Ecto neural progenitor cell (in vitro differentiated cells): ENCODE results near the gene COPS9.

Source experiments
- DNase-seq: peaks from one replicate; pipeline ENCODE4 v3.0.0-alpha.2; 2018; ENCODE audit warnings: low spot score

COPS9 gene

DNA sequence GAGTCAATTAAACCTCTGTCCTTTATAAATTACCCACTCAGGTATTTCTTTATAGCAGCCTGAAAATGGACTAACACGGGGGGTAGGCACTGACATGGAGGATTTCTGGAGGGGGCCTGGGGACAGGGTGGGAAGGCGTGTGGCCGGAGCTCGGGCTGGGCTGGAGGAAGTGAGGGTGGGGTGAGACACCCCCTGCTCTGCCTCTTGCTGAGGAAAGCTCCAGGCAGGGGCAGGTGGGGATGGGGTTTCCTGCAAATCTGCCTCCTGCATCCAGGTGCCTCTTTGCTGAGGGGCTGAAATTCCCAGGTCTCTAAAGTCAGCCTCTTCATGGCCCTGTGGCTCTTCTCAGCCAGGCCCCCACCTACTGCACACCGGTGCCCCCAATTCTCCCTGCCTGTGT lies 30.1 kb upstream of the COPS9 start:
- DNase-seq, result no peak

GRCh38 chr2:240165661-240166060 lies 29.6 kb upstream of the COPS9 start:
- no peak for DNase-seq

GRCh38 chr2:240165034-240165433 lies 28.9 kb upstream of the COPS9 start:
- no peak for DNase-seq

- no peak for DNase-seq
Measured at GRCh38 chr2:240164586-240164985, 28.5 kb upstream of the COPS9 start.

DNA sequence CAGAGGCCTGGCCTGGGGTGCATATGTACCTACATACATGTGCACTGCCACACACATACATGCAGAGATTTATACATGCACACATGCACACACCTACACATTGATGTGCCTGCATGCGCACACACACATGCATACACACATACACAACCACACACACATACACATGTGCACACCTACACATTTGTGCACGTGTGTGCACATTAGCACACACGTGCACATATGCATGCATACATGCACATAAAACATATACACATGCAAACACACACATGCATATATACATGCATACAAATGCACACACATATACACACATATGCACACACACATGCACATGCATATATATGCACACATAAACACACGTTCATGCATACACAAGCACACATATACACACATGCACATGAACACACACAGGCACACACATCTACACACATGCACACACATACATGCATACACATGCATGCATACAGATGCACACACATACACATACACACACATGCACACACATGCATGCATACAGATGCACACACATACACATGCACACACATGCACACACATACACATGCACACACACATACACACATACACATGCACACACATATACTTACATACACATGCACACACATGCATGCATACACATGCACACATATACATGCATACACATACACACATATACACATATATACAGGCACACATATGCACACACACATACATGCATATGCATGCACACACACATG lies 27.9 kb upstream of the COPS9 start:
- DNase-seq, result no peak

- DNase-seq, result no peak
Measured at GRCh38 chr2:240162939-240163714, 27.0 kb upstream of the COPS9 start.

DNA sequence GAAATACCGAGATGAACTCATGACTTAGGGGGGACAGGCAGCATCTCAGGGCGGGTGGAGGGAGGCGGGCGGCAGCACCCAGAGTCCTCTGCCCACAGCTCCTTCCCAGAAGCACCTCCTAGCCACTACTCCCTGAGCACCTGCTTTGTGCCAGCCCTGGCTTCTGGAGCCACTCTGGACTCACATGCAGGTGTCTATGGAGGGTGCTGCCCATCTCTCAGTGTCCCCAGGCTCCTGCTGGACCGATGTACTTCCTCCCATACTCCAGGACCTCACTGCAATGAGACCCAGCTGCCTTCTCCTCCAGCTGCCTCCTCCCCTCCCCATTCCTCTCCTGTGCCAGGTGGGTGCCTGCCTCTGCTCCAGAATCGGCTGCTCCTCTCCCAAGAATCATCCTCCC lies 26.4 kb upstream of the COPS9 start:
- no peak for DNase-seq

DNA sequence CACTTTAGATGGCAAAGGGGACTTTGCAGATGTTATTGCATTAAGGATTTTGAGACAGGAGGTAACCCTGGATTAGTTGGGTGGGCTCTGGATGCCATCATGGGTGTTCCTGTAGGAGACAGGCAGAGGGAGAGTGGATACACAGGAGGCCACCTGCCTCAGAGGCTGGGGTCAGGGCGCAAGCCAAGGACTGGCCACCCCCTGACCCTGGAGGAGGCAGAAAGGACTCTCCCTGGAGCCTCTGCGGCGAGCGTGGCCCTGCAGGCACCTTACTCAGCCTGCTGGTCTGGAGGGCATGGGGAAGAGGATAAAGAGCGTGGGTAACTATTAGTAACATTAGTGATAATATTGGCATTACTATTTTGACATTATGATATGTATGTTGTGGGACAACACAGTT lies 25.9 kb upstream of the COPS9 start:
- no peak for DNase-seq

DNA sequence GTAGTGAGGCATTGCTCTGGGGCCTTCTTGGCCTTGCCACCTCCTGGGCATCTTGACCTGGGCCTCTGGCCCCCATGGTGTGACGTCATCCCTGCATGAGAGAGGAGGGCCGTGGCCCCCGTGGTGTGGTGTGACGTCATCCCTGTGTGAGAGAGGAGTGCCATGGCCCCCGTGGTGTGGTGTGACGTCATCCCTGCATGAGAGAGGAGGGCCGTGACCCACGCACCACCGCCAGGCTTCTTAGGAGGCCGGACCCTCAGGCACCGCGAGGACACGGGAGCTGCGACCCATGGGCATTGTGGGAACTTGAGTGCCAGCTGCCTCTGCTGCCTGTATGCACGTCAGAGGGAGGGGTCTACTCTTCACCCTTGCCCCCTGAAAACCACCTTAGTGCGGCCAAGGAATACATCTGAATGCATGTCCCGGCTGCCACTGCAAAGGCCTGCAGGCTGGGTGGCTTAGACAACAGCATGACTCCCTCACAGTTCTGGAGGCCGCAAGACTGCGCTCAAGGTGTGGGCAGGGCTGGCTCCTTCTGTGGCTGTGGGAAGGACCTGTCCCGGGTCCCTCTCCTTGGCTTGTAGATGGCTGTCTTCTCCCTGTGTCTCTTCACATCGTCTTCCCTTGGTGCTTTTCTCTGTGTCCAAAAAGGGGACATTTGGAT lies 25.1 kb upstream of the COPS9 start:
- DNase-seq, result no peak

DNA sequence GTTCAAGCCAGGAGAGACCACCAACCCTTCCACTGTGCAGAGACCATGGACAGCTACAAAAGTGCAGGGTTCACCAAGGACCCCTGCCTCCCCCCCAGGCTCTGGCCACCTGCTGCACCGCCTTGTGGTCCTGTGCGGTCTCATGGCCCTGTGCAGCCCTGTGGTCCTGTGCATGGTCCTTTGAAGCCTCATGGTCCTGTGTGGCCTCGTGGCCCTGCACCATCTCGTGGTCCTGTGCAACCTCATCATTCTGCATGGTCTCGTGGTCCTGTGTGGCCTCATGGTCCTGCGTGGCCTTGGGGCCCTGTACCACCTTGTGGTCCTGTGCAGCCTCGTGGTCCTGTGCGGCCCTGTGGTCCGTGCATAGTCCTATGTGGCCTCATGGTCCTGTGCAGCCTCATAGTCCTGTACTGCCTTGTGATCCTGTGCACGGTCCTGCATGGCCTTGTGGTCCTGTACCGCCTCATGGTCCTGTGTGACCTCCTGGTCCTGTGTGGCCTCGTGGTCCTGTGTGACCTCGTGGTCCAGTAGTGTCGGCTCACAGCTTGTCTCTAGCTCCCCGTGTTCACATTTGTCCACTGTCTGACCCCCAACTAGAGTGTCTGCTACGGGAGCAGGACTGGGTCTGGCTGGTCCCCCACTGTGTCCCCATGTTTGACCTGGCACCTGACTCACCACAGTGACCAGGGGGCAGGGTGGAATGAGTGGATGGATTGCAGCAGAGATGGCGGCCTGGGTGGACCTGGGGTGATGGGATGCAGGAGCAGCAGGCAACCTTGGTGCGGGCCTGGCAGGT lies 24.4 kb upstream of the COPS9 start:
- DNase-seq, result no peak

- no peak for DNase-seq
Measured at GRCh38 chr2:240159251-240159839, 23.2 kb upstream of the COPS9 start.

- DNase-seq, result no peak
Measured at GRCh38 chr2:240157147-240157470, 21.0 kb upstream of the COPS9 start.

- DNase-seq, result no peak
Measured at GRCh38 chr2:240156435-240157146, 20.5 kb upstream of the COPS9 start.

- DNase-seq, result no peak
Measured at GRCh38 chr2:240155745-240156390, 19.8 kb upstream of the COPS9 start.

DNA sequence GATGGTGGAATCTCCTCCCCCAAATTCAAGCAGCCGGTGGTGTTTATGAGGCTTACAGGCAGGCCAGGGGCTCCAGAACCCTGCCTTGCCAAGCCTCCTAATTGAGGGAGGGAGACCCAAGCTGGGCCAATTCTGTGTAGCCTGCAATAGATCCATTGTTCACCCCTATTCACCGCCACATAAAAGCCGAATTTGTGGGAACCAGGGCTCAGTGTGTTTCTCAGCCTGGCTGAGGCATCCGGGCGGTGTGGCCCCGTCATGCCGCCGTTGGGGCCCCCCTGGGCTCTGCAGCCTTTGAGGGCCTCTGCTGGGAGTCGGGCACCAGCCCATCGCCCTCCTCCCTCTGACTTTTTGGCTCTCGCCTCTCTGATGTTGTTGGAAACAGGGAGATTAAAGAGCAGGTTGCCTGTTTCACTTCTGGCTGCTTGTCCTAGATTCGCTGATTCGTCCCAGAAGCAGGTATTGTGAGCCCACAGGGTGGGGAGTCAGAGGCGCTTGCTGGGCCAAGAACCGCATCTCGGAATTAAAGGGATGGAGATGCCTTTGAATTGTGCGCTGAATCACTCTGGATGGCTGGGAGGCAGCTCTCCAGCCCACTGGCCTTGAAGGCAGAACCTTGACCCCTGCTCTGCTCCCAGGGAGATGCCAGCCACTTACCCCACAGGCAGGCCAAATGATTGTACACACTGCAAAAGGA lies 19.1 kb upstream of the COPS9 start:
- DNase-seq, result no peak

GRCh38 chr2:240154606-240155005 lies 18.5 kb upstream of the COPS9 start:
- no peak for DNase-seq

- DNase-seq, result no peak
Measured at GRCh38 chr2:240153418-240153817, 17.3 kb upstream of the COPS9 start.

GRCh38 chr2:240151477-240152031 lies 15.4 kb upstream of the COPS9 start:
- no peak for DNase-seq

DNA sequence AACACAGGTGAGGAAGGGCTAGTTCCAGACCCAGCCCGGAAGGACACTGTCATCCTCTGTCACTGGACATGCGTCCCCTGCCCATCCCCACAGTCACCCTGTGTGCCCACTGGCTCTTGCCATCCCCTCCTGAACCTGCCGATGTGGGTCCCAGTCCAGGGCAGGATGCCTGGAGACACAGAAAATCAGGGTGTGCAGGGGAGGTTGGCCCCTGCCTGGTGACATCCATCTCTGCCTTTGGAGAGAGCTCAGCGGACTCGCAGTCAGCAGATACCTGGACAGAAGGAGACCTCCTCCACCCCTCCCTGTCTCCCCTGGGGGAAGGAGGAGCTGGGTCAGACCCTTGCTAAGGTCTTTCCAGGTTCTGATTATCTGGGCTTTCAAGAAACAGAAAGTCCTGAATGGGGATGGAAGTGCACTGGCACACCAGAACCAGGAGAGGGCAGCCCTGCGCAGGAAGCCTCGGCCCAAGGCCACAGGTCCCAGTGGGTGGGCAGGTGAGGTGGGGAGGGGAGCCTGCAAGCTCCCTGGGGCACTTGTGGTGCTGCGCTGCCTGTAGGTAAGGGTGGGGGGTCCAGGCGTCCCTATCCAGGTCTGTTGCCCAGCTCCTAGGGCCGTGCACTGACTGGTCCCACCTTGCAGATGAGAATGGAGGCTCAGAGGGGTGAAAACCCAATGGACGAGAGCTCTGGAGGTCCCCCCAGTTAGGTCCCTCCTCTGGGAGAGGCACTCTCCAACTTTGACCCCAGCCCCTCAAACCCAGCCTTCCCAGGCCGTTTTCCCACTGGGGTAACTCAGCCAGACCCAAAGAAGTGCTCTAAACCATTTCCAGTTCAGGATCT lies 14.1 kb upstream of the COPS9 start:
- peak; percentile 79 for DNase-seq
